ENCODE measurements around the gene LGMN.

LGMN gene

GRCh38 chr14:92734618-92735017 is 13.8 kb downstream of the LGMN start:
- H3K4me3 ChIP-seq (ENCODE audit: low read length) = no peak overlapping the region
- no peaks in the 10 kb centered on the region for H3K9me3 ChIP-seq (ENCODE audit: control insufficient read depth, low read length)
- peaks cover 25% of the 10 kb centered on the region for H3K4me1 ChIP-seq (ENCODE audit: control insufficient read depth, insufficient read depth, low read length)
- no peaks in the 10 kb centered on the region for H3K27me3 ChIP-seq (ENCODE audit: control insufficient read depth, insufficient read depth, low read length)
- H3K9ac ChIP-seq (ENCODE audit: low read length) = no peak overlapping the region
- peaks cover 4% of the 10 kb centered on the region for H3K36me3 ChIP-seq (ENCODE audit: control insufficient read depth, insufficient read depth, low read length)

- Histone ChIP-seq H3K27me3 (ENCODE audit: control insufficient read depth, insufficient read depth, low read length) (no peaks in the 10 kb centered on the region), H3K4me3 (ENCODE audit: low read length) (no peak overlapping the region), H3K4me1 (ENCODE audit: control insufficient read depth, insufficient read depth, low read length) (peaks cover 33% of the 10 kb centered on the region), H3K9me3 (ENCODE audit: control insufficient read depth, low read length) (no peaks in the 10 kb centered on the region), H3K36me3 (ENCODE audit: control insufficient read depth, insufficient read depth, low read length) (peaks cover 4% of the 10 kb centered on the region), H3K9ac (ENCODE audit: low read length) (no peak overlapping the region)
Measured at GRCh38 chr14:92733007-92733406, 15.4 kb downstream of the LGMN start.

- Histone ChIP-seq H3K27me3 (ENCODE audit: control insufficient read depth, insufficient read depth, low read length) (no peaks in the 10 kb centered on the region), H3K4me3 (ENCODE audit: low read length) (no peak overlapping the region), H3K9me3 (ENCODE audit: control insufficient read depth, low read length) (no peaks in the 10 kb centered on the region), H3K36me3 (ENCODE audit: control insufficient read depth, insufficient read depth, low read length) (peaks cover 4% of the 10 kb centered on the region), H3K9ac (ENCODE audit: low read length) (no peak overlapping the region), H3K4me1 (ENCODE audit: control insufficient read depth, insufficient read depth, low read length) (peaks cover 27% of the 10 kb centered on the region)
Measured at GRCh38 chr14:92731622-92732115, 16.8 kb downstream of the LGMN start.

- Histone ChIP-seq H3K36me3 (ENCODE audit: control insufficient read depth, insufficient read depth, low read length) (peaks cover 4% of the 10 kb centered on the region), H3K4me1 (ENCODE audit: control insufficient read depth, insufficient read depth, low read length) (peaks cover 36% of the 10 kb centered on the region), H3K27me3 (ENCODE audit: control insufficient read depth, insufficient read depth, low read length) (no peaks in the 10 kb centered on the region), H3K4me3 (ENCODE audit: low read length) (no peak overlapping the region), H3K9ac (ENCODE audit: low read length) (no peak overlapping the region), H3K9me3 (ENCODE audit: control insufficient read depth, low read length) (no peaks in the 10 kb centered on the region)
Measured at GRCh38 chr14:92729634-92730358, 18.6 kb downstream of the LGMN start.

GRCh38 chr14:92728759-92729364 is 19.6 kb downstream of the LGMN start:
- peaks cover 4% of the 10 kb centered on the region for H3K36me3 ChIP-seq (ENCODE audit: control insufficient read depth, insufficient read depth, low read length)
- H3K9ac ChIP-seq (ENCODE audit: low read length) = no peak overlapping the region
- H3K4me1 ChIP-seq (ENCODE audit: control insufficient read depth, insufficient read depth, low read length) = peaks cover 45% of the 10 kb centered on the region
- H3K4me3 ChIP-seq (ENCODE audit: low read length) = no peak overlapping the region
- H3K27me3 ChIP-seq (ENCODE audit: control insufficient read depth, insufficient read depth, low read length) = no peaks in the 10 kb centered on the region
- H3K9me3 ChIP-seq (ENCODE audit: control insufficient read depth, low read length) = no peaks in the 10 kb centered on the region

- Histone ChIP-seq H3K36me3 (ENCODE audit: control insufficient read depth, insufficient read depth, low read length) (no peaks in the 10 kb centered on the region), H3K27me3 (ENCODE audit: control insufficient read depth, insufficient read depth, low read length) (no peaks in the 10 kb centered on the region), H3K9me3 (ENCODE audit: control insufficient read depth, low read length) (no peaks in the 10 kb centered on the region), H3K4me1 (ENCODE audit: control insufficient read depth, insufficient read depth, low read length) (peaks cover 37% of the 10 kb centered on the region), H3K4me3 (ENCODE audit: low read length) (no peak overlapping the region), H3K9ac (ENCODE audit: low read length) (peak overlapping the region; percentile 58)
Measured at GRCh38 chr14:92726933-92727262, 21.5 kb downstream of the LGMN start.

GRCh38 chr14:92726135-92726932 is 22.1 kb downstream of the LGMN start:
- Histone ChIP-seq H3K27me3 (ENCODE audit: control insufficient read depth, insufficient read depth, low read length) (no peaks in the 10 kb centered on the region), H3K4me3 (ENCODE audit: low read length) (no peak overlapping the region), H3K4me1 (ENCODE audit: control insufficient read depth, insufficient read depth, low read length) (peaks cover 38% of the 10 kb centered on the region), H3K36me3 (ENCODE audit: control insufficient read depth, insufficient read depth, low read length) (no peaks in the 10 kb centered on the region), H3K9ac (ENCODE audit: low read length) (peak overlapping the region; percentile 58), H3K9me3 (ENCODE audit: control insufficient read depth, low read length) (no peaks in the 10 kb centered on the region)

- no peaks in the 10 kb centered on the region for H3K9me3 ChIP-seq (ENCODE audit: control insufficient read depth, low read length)
- H3K4me3 ChIP-seq (ENCODE audit: low read length) = no peak overlapping the region
- H3K4me1 ChIP-seq (ENCODE audit: control insufficient read depth, insufficient read depth, low read length) = peaks cover 54% of the 10 kb centered on the region
- H3K27me3 ChIP-seq (ENCODE audit: control insufficient read depth, insufficient read depth, low read length) = no peaks in the 10 kb centered on the region
- H3K9ac ChIP-seq (ENCODE audit: low read length) = peak overlapping the region; percentile 8
- H3K36me3 ChIP-seq (ENCODE audit: control insufficient read depth, insufficient read depth, low read length) = no peaks in the 10 kb centered on the region
Measured at GRCh38 chr14:92724516-92725340, 23.7 kb downstream of the LGMN start.

- no peaks in the 10 kb centered on the region for H3K36me3 ChIP-seq (ENCODE audit: control insufficient read depth, insufficient read depth, low read length)
- peaks cover 35% of the 10 kb centered on the region for H3K4me1 ChIP-seq (ENCODE audit: control insufficient read depth, insufficient read depth, low read length)
- H3K27me3 ChIP-seq (ENCODE audit: control insufficient read depth, insufficient read depth, low read length) = no peaks in the 10 kb centered on the region
- H3K9ac ChIP-seq (ENCODE audit: low read length) = no peak overlapping the region
- no peaks in the 10 kb centered on the region for H3K9me3 ChIP-seq (ENCODE audit: control insufficient read depth, low read length)
- no peak overlapping the region for H3K4me3 ChIP-seq (ENCODE audit: low read length)
Measured at GRCh38 chr14:92719890-92720323, 28.5 kb downstream of the LGMN start.

GRCh38 chr14:92719421-92719820 is 29.0 kb downstream of the LGMN start:
- Histone ChIP-seq H3K9me3 (ENCODE audit: control insufficient read depth, low read length) (no peaks in the 10 kb centered on the region), H3K27me3 (ENCODE audit: control insufficient read depth, insufficient read depth, low read length) (no peaks in the 10 kb centered on the region)

GRCh38 chr14:92718664-92719063 is 29.8 kb downstream of the LGMN start:
- Histone ChIP-seq H3K36me3 (ENCODE audit: control insufficient read depth, insufficient read depth, low read length) (no peaks in the 10 kb centered on the region), H3K27me3 (ENCODE audit: control insufficient read depth, insufficient read depth, low read length) (no peaks in the 10 kb centered on the region), H3K4me1 (ENCODE audit: control insufficient read depth, insufficient read depth, low read length) (peaks cover 22% of the 10 kb centered on the region), H3K9ac (ENCODE audit: low read length) (no peak overlapping the region), H3K4me3 (ENCODE audit: low read length) (no peak overlapping the region), H3K9me3 (ENCODE audit: control insufficient read depth, low read length) (no peaks in the 10 kb centered on the region)

More at GRCh38 chr14:92719421-92719820, 29.0 kb downstream of the LGMN start:
- Histone ChIP-seq H3K36me3 (ENCODE audit: control insufficient read depth, insufficient read depth, low read length) (no peaks in the 10 kb centered on the region), H3K9ac (ENCODE audit: low read length) (no peak overlapping the region), H3K4me1 (ENCODE audit: control insufficient read depth, insufficient read depth, low read length) (peaks cover 30% of the 10 kb centered on the region), H3K4me3 (ENCODE audit: low read length) (no peak overlapping the region)

Data from mucosa of stomach (tissue), 1 donor.